Frontal cortex (tissue), 4 donors: Measurements from ENCODE around the gene ZSCAN21. TPM values are rescaled to one million over a fixed set of nuclear protein-coding genes. Genes with fewer than 3 reads are reported as not detected.

Source experiments
- DNase-seq, 2 donors: peaks; one replicate each; pipeline ENCODE4 v3.0.0; 2012; ENCODE audit warnings: low spot score in 2 of 2
- FAIRE-seq: peaks from 2 replicates; lab custom pipeline; 2012; peaks lifted over from hg19 to GRCh38; lab: Jason Lieb, UNC
- total RNA-seq: library from RNA; depleted of rRNA; stranded (reverse); fragments of >200 nt; gene quantifications from one replicate; pipeline ENCODE4 v1.2.3, GENCODE V29; 2014
- donor health status: control.
- donor health status: control.
- donor health status: control.

The ZSCAN21 gene
- total RNA-seq, 1 donor from 2014 or later, result 17.9 TPM

GRCh38 chr7:100071018-100071723 lies 21.6 kb downstream of the ZSCAN21 start:
- FAIRE-seq, result no peak
- no peak for DNase-seq

DNA sequence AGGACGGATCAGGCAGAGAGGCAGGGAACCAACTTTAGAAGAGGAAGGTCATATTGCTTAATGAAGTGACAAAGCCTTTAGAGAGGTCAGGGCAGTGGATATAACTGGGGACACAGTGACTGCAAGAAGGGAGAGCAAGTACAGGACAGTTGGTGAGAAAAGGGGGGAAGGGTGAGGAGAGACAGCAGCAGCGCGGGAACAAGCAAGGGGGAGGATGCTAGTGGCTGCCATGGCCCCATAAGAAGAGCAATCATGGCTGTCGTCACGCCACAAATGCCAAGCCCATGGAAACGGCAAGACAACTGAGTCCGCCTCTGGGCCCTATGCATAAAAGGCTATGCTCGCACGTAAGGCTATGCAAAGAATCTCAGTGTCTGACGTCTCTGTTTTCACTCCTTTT lies 22.9 kb downstream of the ZSCAN21 start:
- FAIRE-seq, result no peak
- DNase-seq, result no peak

GRCh38 chr7:100074841-100075240 lies 25.3 kb downstream of the ZSCAN21 start:
- no peak for FAIRE-seq

DNA sequence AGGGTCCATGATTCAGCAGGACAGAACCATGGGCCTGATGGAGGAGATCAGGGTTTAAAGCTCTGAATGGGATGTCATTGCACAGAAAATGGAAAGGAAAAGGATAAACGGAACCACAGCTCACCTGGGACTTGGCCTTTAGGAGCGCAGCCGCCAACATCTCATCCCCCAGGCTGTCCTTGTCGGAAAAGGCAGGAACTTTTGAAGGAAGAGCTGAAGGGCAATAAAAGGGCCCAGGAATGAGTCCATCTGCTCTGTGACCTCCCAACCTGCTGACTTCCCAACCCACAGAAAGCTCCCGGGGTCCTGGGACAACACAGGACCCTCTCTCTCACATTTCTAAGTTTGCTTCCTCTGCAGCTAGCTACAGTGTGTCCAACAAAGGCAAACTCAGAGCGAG lies 25.8 kb downstream of the ZSCAN21 start:
- FAIRE-seq (no peak), DNase-seq (no peak)

More at GRCh38 chr7:100074841-100075240, 25.3 kb downstream of the ZSCAN21 start:
- no peak for DNase-seq

DNA sequence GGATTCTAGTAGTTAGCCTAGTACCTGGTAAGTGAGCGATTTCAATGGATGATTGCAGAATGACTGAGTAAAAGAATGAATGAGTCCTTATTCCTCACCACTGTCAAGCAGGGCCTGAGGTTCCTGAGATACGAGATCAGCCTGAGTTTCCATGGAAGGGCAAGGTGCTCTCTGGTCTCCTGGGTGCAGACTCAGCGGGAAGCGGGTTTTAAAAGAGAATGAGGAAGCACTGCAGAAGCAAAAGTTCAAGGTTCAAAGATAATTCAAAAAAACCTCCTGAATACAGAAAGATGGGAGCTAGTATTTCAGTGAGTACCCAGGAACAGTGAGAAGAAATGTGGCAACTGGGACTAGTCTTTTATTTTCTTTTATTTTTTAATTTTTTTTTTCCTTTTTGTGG lies 27.6 kb downstream of the ZSCAN21 start:
- FAIRE-seq (no peak), DNase-seq (no peak)

DNA sequence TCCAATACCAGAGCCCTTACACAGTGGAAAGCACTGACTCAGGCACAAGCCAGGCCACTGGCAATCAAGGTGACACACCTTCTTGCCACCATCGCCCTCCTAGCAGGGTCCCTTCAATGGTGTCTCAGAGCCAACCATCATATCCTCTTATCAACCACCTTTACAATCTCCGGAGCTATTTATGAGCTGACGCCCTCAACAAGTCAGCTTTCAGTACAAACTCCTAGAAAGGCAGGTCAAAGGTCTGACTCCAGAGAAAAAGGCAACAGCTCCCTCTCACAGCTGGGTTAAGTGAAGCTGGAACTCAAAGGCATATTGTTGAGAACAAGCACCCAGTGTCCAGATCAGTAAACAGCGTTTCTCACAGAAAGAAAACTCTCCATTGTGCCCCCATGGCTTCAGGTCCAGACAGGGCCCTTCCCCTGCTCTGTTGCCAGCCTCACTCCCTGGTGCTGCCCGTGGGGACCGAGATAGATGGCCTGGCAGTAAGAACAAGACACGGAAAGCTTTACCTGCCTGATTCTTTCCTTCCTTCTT lies 29.5 kb downstream of the ZSCAN21 start:
- DNase-seq (no peak), FAIRE-seq (no peak)

- DNase-seq, result no peak
- no peak for FAIRE-seq
These were observed 31.4 kb downstream of the ZSCAN21 start for GRCh38 chr7:100080907-100081534.

DNA sequence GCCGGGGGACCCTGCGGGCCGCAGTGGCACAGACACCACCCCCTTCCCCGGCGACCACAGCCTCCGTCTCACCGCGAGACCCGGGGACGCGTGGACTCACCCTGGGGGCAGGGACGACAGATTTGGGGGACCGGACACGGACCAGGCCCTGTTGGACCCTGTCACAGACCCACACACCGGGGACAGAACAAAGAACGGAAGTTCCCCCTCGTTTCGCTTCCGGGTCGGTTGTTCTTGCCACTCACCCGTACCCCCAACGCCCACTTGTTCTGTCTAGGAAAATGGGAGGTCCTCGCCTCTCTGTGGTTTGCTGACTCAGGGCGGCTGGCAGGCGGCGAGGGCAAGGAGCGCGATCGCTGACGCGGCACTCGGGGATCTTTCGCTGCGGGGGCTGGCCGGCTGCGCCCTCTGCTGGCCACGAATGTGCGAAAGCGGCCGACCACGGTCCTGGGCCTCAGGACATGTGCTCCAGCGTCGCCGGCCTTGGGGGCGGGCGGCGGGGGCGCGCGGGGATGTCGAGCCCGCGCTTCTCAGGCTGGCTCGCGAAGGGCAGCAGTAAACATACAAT lies 32.0 kb downstream of the ZSCAN21 start, which contains the start of gene ZNF3:
TSS of gene ZNF3 (minus strand) at position 189 of the 568 bp plus-strand sequence. CDS start 4,366 bp downstream, outside the sequence.
- peak; percentile 17 for FAIRE-seq
- peak; percentile 96 to 97 for DNase-seq

- no peak for DNase-seq
- no peak for FAIRE-seq
These were observed 33.4 kb downstream of the ZSCAN21 start for GRCh38 chr7:100082978-100083377.

GRCh38 chr7:100085515-100085914 lies 35.9 kb downstream of the ZSCAN21 start:
- FAIRE-seq, result no peak

DNA sequence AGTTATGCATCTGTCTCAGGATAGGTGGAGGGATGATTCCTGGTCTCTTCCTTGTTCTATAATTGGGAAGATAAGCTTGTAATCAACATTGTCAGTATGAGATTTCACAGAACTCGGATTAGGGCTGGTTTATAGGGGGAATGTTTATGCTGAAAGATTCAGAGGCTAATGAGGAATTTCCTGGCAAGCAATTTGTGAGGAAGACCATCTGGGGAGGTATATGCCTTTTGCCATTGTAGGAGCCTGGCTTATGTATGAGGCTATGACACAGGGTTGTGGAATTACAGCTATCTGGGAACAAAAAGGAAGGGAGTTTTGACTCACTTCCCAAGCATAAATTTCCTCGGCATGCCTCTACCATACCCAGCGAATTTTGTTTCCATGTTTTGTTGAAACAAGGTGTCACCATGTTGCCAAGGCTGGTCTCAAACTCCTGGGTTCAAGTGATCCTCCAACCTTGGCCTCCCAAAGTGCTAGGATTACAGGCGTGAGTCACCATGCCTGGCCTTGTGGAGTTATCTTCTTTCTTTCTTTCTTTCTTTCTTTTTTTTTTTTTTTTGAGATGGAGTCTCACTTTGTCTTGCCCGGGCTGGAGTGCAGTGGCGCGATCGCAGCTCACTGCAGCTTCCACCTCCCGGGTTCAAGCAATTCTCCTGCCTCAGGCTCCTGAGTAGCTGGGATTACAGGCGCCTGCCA lies 37.6 kb downstream of the ZSCAN21 start:
- no peak for FAIRE-seq
- DNase-seq, result no peak

More at GRCh38 chr7:100085515-100085914, 35.9 kb downstream of the ZSCAN21 start:
- no peak for DNase-seq

- no peak for FAIRE-seq
- DNase-seq, result no peak
These were observed 38.6 kb downstream of the ZSCAN21 start for GRCh38 chr7:100088095-100088620.

- FAIRE-seq, result no peak
- peak; percentile 90 to 92 for DNase-seq
These were observed 39.3 kb downstream of the ZSCAN21 start, which contains the start of gene COPS6 for GRCh38 chr7:100088621-100089457. COPS6 (plus strand) TSS chr7:100088969; CDS start chr7:100088991, 22 bp downstream.

- DNase-seq, result no peak
- no peak for FAIRE-seq
These were observed 40.1 kb downstream of the ZSCAN21 start for GRCh38 chr7:100089458-100090196.

DNA sequence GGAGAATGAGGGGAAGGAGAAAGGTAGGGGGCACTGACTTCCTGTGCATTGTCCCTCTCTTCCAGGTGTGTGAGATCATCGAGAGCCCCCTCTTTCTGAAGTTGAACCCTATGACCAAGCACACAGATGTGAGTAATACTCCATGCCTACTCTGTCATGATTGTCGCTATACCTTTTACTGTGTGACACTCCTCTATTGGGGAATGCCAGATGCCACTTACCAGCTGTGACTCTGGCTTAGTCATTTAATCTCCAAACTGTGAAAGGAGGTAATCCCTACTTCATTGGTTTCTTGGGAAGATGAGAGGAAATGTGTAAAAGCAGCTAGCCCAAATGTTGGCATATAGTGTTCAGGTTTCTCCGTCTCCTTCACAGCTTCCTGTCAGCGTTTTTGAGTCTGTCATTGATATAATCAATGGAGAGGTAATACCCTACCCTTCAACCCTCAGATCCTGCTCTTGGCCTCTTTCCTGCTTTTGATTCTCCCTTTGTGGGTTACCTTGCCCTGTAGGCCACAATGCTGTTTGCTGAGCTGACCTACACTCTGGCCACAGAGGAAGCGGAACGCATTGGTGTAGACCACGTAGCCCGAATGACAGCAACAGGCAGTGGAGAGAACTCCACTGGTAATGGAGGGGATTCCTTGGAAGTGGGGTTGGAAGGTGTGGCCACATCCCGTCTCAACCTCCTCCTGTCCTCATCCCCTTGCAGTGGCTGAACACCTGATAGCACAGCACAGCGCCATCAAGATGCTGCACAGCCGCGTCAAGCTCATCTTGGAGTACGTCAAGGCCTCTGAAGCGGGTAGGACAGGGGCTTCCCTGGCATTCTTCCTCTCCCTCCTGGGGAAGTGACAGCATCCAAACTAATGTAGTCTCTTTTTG lies 41.2 kb downstream of the ZSCAN21 start:
- FAIRE-seq (no peak), DNase-seq (no peak)

DNA sequence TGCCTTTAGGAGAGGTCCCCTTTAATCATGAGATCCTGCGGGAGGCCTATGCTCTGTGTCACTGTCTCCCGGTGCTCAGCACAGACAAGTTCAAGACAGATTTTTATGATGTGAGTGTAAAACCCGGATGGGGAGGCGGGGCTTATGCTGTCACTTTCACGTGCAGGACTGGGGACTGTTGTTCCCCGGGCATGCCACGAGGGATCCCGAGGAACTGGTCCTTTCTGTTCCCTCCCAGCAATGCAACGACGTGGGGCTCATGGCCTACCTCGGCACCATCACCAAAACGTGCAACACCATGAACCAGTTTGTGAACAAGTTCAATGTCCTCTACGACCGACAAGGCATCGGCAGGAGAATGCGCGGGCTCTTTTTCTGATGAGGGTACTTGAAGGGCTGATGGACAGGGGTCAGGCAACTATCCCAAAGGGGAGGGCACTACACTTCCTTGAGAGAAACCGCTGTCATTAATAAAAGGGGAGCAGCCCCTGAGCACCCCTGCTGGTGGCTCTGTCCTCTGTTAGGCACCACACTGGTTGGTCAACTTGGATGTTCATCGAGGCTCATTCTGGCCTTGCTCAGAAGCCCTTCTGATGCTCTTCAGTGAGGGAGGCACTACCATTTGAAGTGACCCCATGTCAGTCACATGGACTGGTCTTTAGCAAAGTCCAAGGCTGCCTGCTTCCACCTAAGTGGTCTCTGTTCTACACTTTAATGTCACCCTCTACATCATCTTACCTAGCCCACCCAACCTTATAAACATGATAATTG lies 42.0 kb downstream of the ZSCAN21 start:
- no peak for FAIRE-seq
- DNase-seq, result no peak

DNA sequence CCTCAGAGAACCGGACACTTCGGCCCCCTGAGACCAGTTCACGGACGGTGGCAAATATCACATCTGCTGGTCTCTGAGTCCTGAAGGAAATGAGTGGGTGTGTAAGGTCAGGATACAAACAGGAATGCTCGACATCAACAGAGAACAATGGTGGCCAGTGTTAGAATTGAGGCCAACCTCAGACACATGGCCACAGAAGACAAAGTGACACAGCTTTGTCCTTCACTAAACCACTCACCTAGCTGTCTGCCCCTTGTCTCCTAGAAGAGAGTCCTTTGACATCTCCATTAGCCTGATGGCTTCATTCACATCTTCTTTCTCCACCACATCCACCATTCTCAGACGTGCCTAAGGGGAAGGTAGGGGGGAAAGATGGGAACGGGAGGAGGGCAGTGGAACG lies 43.5 kb downstream of the ZSCAN21 start:
- no peak for FAIRE-seq
- no peak for DNase-seq
